ENCODE data around the gene OPTC.
A peak's percentile ranks its signal among the peaks of the same experiment; 100 is the strongest.

OPTC gene

GRCh38 chr1:203549309-203549708 lies 55.4 kb downstream of the OPTC start:
- no peak for DNase-seq (ENCODE audit: extremely low read depth, low read depth)
- TF ChIP-seq, protein P1, sequence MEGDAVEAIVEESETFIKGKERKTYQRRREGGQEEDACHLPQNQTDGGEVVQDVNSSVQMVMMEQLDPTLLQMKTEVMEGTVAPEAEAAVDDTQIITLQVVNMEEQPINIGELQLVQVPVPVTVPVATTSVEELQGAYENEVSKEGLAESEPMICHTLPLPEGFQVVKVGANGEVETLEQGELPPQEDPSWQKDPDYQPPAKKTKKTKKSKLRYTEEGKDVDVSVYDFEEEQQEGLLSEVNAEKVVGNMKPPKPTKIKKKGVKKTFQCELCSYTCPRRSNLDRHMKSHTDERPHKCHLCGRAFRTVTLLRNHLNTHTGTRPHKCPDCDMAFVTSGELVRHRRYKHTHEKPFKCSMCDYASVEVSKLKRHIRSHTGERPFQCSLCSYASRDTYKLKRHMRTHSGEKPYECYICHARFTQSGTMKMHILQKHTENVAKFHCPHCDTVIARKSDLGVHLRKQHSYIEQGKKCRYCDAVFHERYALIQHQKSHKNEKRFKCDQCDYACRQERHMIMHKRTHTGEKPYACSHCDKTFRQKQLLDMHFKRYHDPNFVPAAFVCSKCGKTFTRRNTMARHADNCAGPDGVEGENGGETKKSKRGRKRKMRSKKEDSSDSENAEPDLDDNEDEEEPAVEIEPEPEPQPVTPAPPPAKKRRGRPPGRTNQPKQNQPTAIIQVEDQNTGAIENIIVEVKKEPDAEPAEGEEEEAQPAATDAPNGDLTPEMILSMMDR (IDR thresholded peaks at IDR 0.05; ENCODE audit: low read depth, low read length, missing control alignments) = no peak
- H3K4me3 ChIP-seq (replicated peaks; ENCODE audit: low read depth, low read length) = no peak overlapping the region

- H3K4me3 ChIP-seq (replicated peaks; ENCODE audit: low read depth, low read length) = no peak overlapping the region
- TF ChIP-seq, protein P1 (IDR thresholded peaks at IDR 0.05; ENCODE audit: low read depth, low read length, missing control alignments) = no peak
- DNase-seq (ENCODE audit: extremely low read depth, low read depth) = no peak
Observed at GRCh38 chr1:203550846-203551245, 56.9 kb downstream of the OPTC start.

GRCh38 chr1:203551550-203551949 lies 57.6 kb downstream of the OPTC start:
- TF ChIP-seq, protein P1 (IDR thresholded peaks at IDR 0.05; ENCODE audit: low read depth, low read length, missing control alignments) = no peak
- no peak overlapping the region for H3K4me3 ChIP-seq (replicated peaks; ENCODE audit: low read depth, low read length)
- DNase-seq (ENCODE audit: extremely low read depth, low read depth) = no peak

- H3K4me3 ChIP-seq (replicated peaks; ENCODE audit: low read depth, low read length) = no peak overlapping the region
Observed at GRCh38 chr1:203553496-203553895, 59.5 kb downstream of the OPTC start.

DNA sequence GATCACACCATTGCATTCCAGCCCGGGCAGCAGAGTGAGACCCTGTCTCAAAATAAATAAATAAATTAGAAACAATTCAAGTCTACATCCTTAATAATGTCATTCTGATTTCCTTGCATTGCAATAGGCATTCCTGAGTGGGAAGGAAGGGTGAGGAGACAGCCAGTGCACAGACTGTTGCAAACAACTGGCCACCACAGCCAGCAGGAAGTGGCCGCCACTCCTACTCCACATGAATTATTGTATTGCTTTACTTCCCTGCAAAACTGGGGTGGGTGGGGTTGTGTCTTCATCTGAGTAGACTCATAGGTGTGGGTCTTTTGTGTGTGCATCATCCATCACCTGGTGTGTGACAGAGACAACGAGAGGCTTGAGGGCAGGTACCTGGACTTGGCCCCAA lies 60.1 kb downstream of the OPTC start:
- H3K4me3 ChIP-seq (replicated peaks; ENCODE audit: low read depth, low read length) = no peak overlapping the region
- TF ChIP-seq, protein P1 (IDR thresholded peaks at IDR 0.05; ENCODE audit: low read depth, low read length, missing control alignments) = no peak

More at GRCh38 chr1:203553496-203553895, 59.5 kb downstream of the OPTC start:
- no peak for DNase-seq (ENCODE audit: extremely low read depth, low read depth)
- TF ChIP-seq, protein P1 (IDR thresholded peaks at IDR 0.05; ENCODE audit: low read depth, low read length, missing control alignments) = no peak

GRCh38 chr1:203555076-203555475 lies 61.1 kb downstream of the OPTC start:
- H3K4me3 ChIP-seq (replicated peaks; ENCODE audit: low read depth, low read length) = no peak overlapping the region
- TF ChIP-seq, protein P1 (IDR thresholded peaks at IDR 0.05; ENCODE audit: low read depth, low read length, missing control alignments) = no peak
- DNase-seq (ENCODE audit: extremely low read depth, low read depth) = no peak

More for the DNA sequence above, 60.1 kb downstream of the OPTC start:
- no peak for DNase-seq (ENCODE audit: extremely low read depth, low read depth)

GRCh38 chr1:203555511-203556046 lies 61.6 kb downstream of the OPTC start:
- no peak for DNase-seq (ENCODE audit: extremely low read depth, low read depth)
- peak overlapping the region; percentile 21 for H3K4me3 ChIP-seq (replicated peaks; ENCODE audit: low read depth, low read length)
- TF ChIP-seq, protein P1 (IDR thresholded peaks at IDR 0.05; ENCODE audit: low read depth, low read length, missing control alignments) = no peak
